ENCODE data around the gene ACTMAP. TPM values are rescaled to one million over a fixed set of nuclear protein-coding genes. Genes with fewer than 3 reads are reported as not detected.

The ACTMAP gene
- total and polyA plus RNA-seq, 9 donors = 2.1 to 6.5 (median 3.7) TPM

- Histone ChIP-seq H3K36me3 (no peaks in the 10 kb centered on the region), H3K4me1 (ENCODE audit: insufficient read depth) (no peaks in the 10 kb centered on the region), H3K4me3 (no peak overlapping the region), H3K27ac (no peak overlapping the region), H3K27me3 (no peaks in the 10 kb centered on the region), H3K9me3 (no peaks in the 10 kb centered on the region)
- 66 to 71% (median 69%) methylated on average over 18 of the region's 18 CpGs for WGBS, 3 donors
- intact Hi-C loops (cut with DNase I) = no loop called here
- TF ChIP-seq POLR2A (IDR thresholded peaks at IDR 0.05) = no peak
- TF ChIP-seq, protein P1, sequence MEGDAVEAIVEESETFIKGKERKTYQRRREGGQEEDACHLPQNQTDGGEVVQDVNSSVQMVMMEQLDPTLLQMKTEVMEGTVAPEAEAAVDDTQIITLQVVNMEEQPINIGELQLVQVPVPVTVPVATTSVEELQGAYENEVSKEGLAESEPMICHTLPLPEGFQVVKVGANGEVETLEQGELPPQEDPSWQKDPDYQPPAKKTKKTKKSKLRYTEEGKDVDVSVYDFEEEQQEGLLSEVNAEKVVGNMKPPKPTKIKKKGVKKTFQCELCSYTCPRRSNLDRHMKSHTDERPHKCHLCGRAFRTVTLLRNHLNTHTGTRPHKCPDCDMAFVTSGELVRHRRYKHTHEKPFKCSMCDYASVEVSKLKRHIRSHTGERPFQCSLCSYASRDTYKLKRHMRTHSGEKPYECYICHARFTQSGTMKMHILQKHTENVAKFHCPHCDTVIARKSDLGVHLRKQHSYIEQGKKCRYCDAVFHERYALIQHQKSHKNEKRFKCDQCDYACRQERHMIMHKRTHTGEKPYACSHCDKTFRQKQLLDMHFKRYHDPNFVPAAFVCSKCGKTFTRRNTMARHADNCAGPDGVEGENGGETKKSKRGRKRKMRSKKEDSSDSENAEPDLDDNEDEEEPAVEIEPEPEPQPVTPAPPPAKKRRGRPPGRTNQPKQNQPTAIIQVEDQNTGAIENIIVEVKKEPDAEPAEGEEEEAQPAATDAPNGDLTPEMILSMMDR (IDR thresholded peaks at IDR 0.05) = no peak
- TF ChIP-seq EP300 (IDR thresholded peaks at IDR 0.05) = no peak
- DNase-seq = no peak
Measured at GRCh38 chr19:40702337-40703012, 47.8 kb downstream of the ACTMAP start.

- whole genome bisulfite sequencing, 3 donors = 91 to 98% (median 93%) methylated on average over 6 of the region's 6 CpGs
- Histone ChIP-seq H3K9me3 (no peaks in the 10 kb centered on the region), H3K4me3 (no peak overlapping the region), H3K36me3 (no peaks in the 10 kb centered on the region), H3K27ac (no peak overlapping the region), H3K27me3 (no peaks in the 10 kb centered on the region), H3K4me1 (ENCODE audit: insufficient read depth) (no peaks in the 10 kb centered on the region)
- DNase-seq = no peak
- TF ChIP-seq POLR2A (IDR thresholded peaks at IDR 0.05) (no peak), EP300 (IDR thresholded peaks at IDR 0.05) (no peak)
- TF ChIP-seq, protein P1 (IDR thresholded peaks at IDR 0.05) = no peak
- intact Hi-C loops (cut with DNase I) = no loop called here
Measured at GRCh38 chr19:40701758-40702157, 48.5 kb downstream of the ACTMAP start.

GRCh38 chr19:40700083-40700482, 50.2 kb downstream of the ACTMAP start:
- TF ChIP-seq, protein P1 (IDR thresholded peaks at IDR 0.05) = no peak
- TF ChIP-seq EP300 (IDR thresholded peaks at IDR 0.05) (no peak), POLR2A (IDR thresholded peaks at IDR 0.05) (no peak)
- intact Hi-C loops (cut with DNase I) = no loop called here
- Histone ChIP-seq H3K27ac (no peak overlapping the region), H3K27me3 (no peaks in the 10 kb centered on the region), H3K9me3 (no peaks in the 10 kb centered on the region), H3K36me3 (no peaks in the 10 kb centered on the region), H3K4me3 (no peak overlapping the region), H3K4me1 (ENCODE audit: insufficient read depth) (no peaks in the 10 kb centered on the region)
- no peak for DNase-seq
- WGBS, 3 donors = 90 to 95% (median 91%) methylated on average over 9 of the region's 9 CpGs

GRCh38 chr19:40697007-40697406, 53.3 kb downstream of the ACTMAP start:
- H3K36me3 ChIP-seq = no peaks in the 10 kb centered on the region
- H3K4me3 ChIP-seq = no peak overlapping the region
- TF ChIP-seq POLR2A (IDR thresholded peaks at IDR 0.05) = no peak
- TF ChIP-seq, protein P1 (IDR thresholded peaks at IDR 0.05) = no peak
- TF ChIP-seq EP300 (IDR thresholded peaks at IDR 0.05) = no peak
- intact Hi-C loops (cut with DNase I) = no loop called here
- no peaks in the 10 kb centered on the region for H3K9me3 ChIP-seq
- no peak for DNase-seq
- WGBS, 3 donors = 89 to 94% (median 92%) methylated on average over 6 of the region's 6 CpGs
- no peaks in the 10 kb centered on the region for H3K27me3 ChIP-seq
- H3K4me1 ChIP-seq (ENCODE audit: insufficient read depth) = no peaks in the 10 kb centered on the region
- H3K27ac ChIP-seq = no peak overlapping the region

Data from ovary (tissue), 9 donors.